HFF-Myc (cell line): ENCODE measurements around the gene MTA1.

Experiments
- DNase-seq: peaks from one replicate; pipeline ENCODE4 v3.0.0-alpha.2; 2011; ENCODE audit warnings: low read depth; ENCODE audit errors: extremely low read depth
- H3K4me3 ChIP-seq: replicated peaks from 2 replicates; pipeline ENCODE4 v1.5.1; 2011; ENCODE audit warnings: low read depth, mild to moderate bottlenecking, control low read depth, low read length
- CTCF ChIP-seq: IDR thresholded peaks from 2 replicates; pipeline ENCODE4 v1.5.1; 2012; ENCODE audit warnings: mild to moderate bottlenecking, low read depth, low read length, control low read depth; ENCODE audit errors: missing control alignments

Gene MTA1

DNA sequence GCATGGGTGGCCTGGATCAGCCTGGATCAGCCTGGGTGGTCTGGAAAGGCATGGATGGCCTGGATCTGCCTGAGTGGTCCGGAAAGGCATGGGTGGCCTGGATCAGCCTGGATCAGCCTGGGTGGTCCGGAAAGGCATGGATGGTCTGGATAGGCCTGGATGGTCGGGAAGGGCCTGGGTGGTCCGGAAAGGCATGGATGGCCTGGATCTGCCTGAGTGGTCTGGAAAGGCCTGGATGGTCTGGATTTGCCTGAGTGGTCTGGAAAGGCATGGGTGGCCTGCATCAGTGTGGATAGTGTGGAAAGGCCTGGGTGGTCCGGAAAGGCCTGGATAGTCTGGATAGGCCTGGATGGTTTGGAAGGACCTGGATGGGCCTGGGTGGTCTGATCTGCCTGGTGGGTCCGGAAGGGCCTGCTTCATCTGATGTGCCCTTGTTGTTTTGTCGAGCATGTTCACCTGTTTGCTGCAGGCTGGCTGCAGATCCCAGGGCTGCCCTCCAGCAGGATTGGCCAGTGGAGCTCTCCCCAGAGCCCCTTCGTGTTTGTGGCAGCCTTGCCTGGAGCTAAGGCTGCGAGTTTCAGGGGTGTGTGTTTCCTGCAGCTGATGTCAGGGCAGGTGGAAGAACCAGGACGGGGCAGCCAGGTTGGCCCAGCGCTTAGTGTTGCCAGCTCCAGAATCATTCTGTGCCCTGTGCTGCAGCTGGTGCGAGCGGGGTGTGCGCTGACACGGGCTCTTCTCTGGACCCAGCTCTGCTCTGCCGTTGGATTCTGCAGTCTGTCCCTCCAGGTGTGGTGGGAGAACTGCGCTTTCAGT is 40.5 kb upstream of the MTA1 start:
- DNase-seq = no peak
- H3K4me3 ChIP-seq = no peak overlapping the region
- no peak for TF ChIP-seq CTCF

GRCh38 chr14:105379946-105380345 is 39.7 kb upstream of the MTA1 start:
- no peak overlapping the region for H3K4me3 ChIP-seq
- no peak for TF ChIP-seq CTCF
- no peak for DNase-seq

DNA sequence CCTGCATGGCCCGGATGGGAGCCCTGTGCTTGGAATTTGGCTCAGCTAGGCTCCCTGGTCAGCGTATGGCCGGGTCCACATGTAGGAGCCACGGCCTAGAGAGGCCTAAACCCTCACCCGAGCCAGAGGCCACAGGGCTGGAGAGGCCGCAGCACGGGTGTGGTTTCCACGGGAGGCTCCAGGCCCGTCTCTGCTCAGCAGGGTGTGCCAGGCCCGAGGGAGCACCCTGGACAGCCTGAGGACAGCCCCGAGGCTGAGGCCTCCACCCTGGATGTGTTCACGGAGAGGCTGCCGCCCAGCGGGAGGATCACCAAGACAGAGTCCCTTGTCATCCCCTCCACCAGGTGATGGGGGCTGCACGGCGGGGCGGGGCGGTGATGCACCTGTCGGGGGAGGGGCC is 38.9 kb upstream of the MTA1 start:
- no peak for DNase-seq
- H3K4me3 ChIP-seq = no peak overlapping the region
- no peak for TF ChIP-seq CTCF

- DNase-seq = no peak
- no peak overlapping the region for H3K4me3 ChIP-seq
- TF ChIP-seq CTCF = no peak
Observed at GRCh38 chr14:105381446-105382342, 37.9 kb upstream of the MTA1 start.

- H3K4me3 ChIP-seq = no peak overlapping the region
- no peak for DNase-seq
- TF ChIP-seq CTCF = no peak
Observed at GRCh38 chr14:105382343-105383082, 37.1 kb upstream of the MTA1 start.

DNA sequence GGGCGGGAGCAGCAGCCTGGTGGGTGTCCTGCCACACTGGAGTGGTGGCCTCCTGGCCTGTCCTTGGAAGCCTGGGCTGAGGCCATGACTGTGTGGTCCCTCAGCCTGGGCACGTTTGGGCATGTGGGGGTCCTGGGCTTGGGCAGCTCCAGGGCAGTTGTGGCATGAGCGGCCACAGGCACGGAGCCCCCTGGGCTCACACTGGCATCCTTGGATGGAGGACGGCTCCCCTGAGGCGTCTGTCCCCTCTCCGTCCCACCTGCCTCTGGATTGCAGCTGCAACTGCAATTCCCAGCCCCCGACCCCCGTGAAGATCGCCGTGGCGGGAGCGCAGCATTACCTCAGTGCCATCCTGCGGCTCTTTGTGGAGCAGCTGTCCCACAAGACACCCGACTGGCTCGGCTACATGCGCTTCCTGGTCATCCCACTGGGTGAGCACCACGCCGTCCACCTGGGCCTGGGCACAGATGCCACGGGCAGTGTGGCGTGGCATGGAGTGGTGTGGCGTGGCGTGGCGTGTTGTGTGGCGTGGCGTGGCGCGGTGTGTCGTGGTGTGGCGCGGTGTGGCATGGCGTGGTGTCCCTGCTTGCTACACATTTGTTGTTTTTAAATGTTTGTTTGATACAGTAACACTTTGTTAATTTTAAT is 36.4 kb upstream of the MTA1 start:
- no peak for TF ChIP-seq CTCF
- no peak for DNase-seq
- no peak overlapping the region for H3K4me3 ChIP-seq
